ENCODE measurements around the gene GPR84.
"Not testable (repeated sequence)": the region's sequence is repeated elsewhere in the genome, so short reads cannot be mapped to it uniquely, and the experiment has no call there.

Gene GPR84

GRCh38 chr12:54358945-54359761 is 5.1 kb downstream of the GPR84 start:
- peak; percentile 75 for DNase-seq (ENCODE audit: insufficient read length, low spot score)
- no peak for FAIRE-seq
- no peak for TF ChIP-seq CTCF (IDR thresholded peaks at IDR 0.05; ENCODE audit: insufficient read depth, missing control alignments)

GRCh38 chr12:54358191-54358944 is 5.9 kb downstream of the GPR84 start:
- DNase-seq (ENCODE audit: insufficient read length, low spot score) (no peak), FAIRE-seq (no peak)
- TF ChIP-seq CTCF (IDR thresholded peaks at IDR 0.05; ENCODE audit: insufficient read depth, missing control alignments) = no peak

- no peak for TF ChIP-seq CTCF (IDR thresholded peaks at IDR 0.05; ENCODE audit: insufficient read depth, missing control alignments)
- DNase-seq (ENCODE audit: insufficient read length, low spot score) = no peak
- FAIRE-seq = no peak
Measured at GRCh38 chr12:54357506-54358190, 6.6 kb downstream of the GPR84 start.

- no peak for DNase-seq (ENCODE audit: insufficient read length, low spot score)
- no peak for FAIRE-seq
- no peak for TF ChIP-seq CTCF (IDR thresholded peaks at IDR 0.05; ENCODE audit: insufficient read depth, missing control alignments)
Measured at GRCh38 chr12:54356951-54357356, 7.3 kb downstream of the GPR84 start.

- DNase-seq (ENCODE audit: insufficient read length, low spot score) (no peak), FAIRE-seq (no peak)
- no peak for TF ChIP-seq CTCF (IDR thresholded peaks at IDR 0.05; ENCODE audit: insufficient read depth, missing control alignments)
Measured at GRCh38 chr12:54356228-54356627, 8.1 kb downstream of the GPR84 start.

- DNase-seq (ENCODE audit: insufficient read length, low spot score) = no peak
Measured at GRCh38 chr12:54355104-54355815, 9.0 kb downstream of the GPR84 start.

GRCh38 chr12:54354271-54354670 is 10.0 kb downstream of the GPR84 start:
- not testable (repeated sequence) for DNase-seq (ENCODE audit: insufficient read length, low spot score); FAIRE-seq

More at GRCh38 chr12:54355104-54355815, 9.0 kb downstream of the GPR84 start:
- no peak for FAIRE-seq
- no peak for TF ChIP-seq CTCF (IDR thresholded peaks at IDR 0.05; ENCODE audit: insufficient read depth, missing control alignments)
